WTC11 (cell line): ENCODE data around the gene FCMR. TPM values are rescaled to one million over a fixed set of nuclear protein-coding genes. Genes with fewer than 3 reads are reported as not detected.

Experiments
- ATAC-seq: fragments of 200-7000 bp; cut with Tn5 transposase; 2 replicates; pipeline ENCODE4 v1.10.0; 2021; ENCODE audit warnings: mild to moderate bottlenecking, moderate library complexity
- CTCF ChIA-PET: fragments of 300-600 bp; sonication (Branson Sonifier 250); formaldehyde crosslinking; loops from one replicate; lab custom pipeline; 2021; ENCODE audit warnings: antibody characterized with exemption; lab: Charles Lee
- POLR2A ChIA-PET: fragments of 350-600 bp; sonication (Branson Sonifier 250); formaldehyde crosslinking; loops from one replicate; lab custom pipeline; 2021; ENCODE audit warnings: antibody characterized with exemption; lab: Charles Lee
- DNase-seq: peaks from one replicate; pipeline ENCODE4 v3.0.0; 2021; ENCODE audit warnings: low spot score
- H3K27ac Mint-ChIP-seq: 2 replicates; pipeline ENCODE4 v1.8.0; 2021; ENCODE audit warnings: mixed read lengths
- H3K27me3 Mint-ChIP-seq: 2 replicates; pipeline ENCODE4 v1.8.0; 2021; ENCODE audit warnings: low read depth, mild to moderate bottlenecking, moderate library complexity, mixed read lengths
- H3K36me3 Mint-ChIP-seq: 2 replicates; pipeline ENCODE4 v1.8.0; 2021; ENCODE audit warnings: mixed read lengths
- H3K4me1 Mint-ChIP-seq: 2 replicates; pipeline ENCODE4 v1.8.0; 2022; ENCODE audit warnings: mixed read lengths
- H3K4me3 Mint-ChIP-seq: 2 replicates; pipeline ENCODE4 v1.8.0; 2021; ENCODE audit warnings: mild to moderate bottlenecking, moderate library complexity, mixed read lengths
- H3K9me3 Mint-ChIP-seq: 2 replicates; pipeline ENCODE4 v1.8.0; 2021; ENCODE audit warnings: mixed read lengths
- ATF3 ChIP-seq: sonication (generic); formaldehyde crosslinking; conservative IDR thresholded peaks from 2 replicates; pipeline ENCODE4 v1.8.1; 2022; ENCODE audit warnings: mild to moderate bottlenecking, missing genetic modification reagents
- CBFB ChIP-seq: sonication (generic); formaldehyde crosslinking; IDR thresholded peaks from 2 replicates; pipeline ENCODE4 v1.8.1; 2022; ENCODE audit warnings: mild to moderate bottlenecking, low read depth, missing genetic modification reagents
- CREB1 ChIP-seq: sonication (generic); formaldehyde crosslinking; IDR thresholded peaks from 2 replicates; pipeline ENCODE4 v1.8.0; 2023; ENCODE audit warnings: mild to moderate bottlenecking, missing genetic modification reagents
- ETV6 ChIP-seq: sonication (generic); formaldehyde crosslinking; IDR thresholded peaks from 2 replicates; pipeline ENCODE4 v1.8.1; 2022; ENCODE audit warnings: mild to moderate bottlenecking, missing genetic modification reagents
- FOXJ3 ChIP-seq: sonication (generic); formaldehyde crosslinking; IDR thresholded peaks from 2 replicates; pipeline ENCODE4 v1.9.0; 2021; ENCODE audit warnings: missing genetic modification reagents, mild to moderate bottlenecking, borderline replicate concordance
- HMGA2 ChIP-seq: fragments of 250-450 bp; sonication (Bioruptor Pico); IDR thresholded peaks from 2 replicates; pipeline ENCODE4 v1.4.0; 2021; ENCODE audit warnings: mild to moderate bottlenecking, moderate library complexity
- JUN ChIP-seq: sonication (generic); formaldehyde crosslinking; IDR thresholded peaks from 2 replicates; pipeline ENCODE4 v1.8.0; 2023; ENCODE audit warnings: mild to moderate bottlenecking, missing genetic modification reagents
- MYBL2 ChIP-seq: sonication (generic); formaldehyde crosslinking; IDR thresholded peaks from 2 replicates; pipeline ENCODE4 v1.8.1; 2023; ENCODE audit warnings: mild to moderate bottlenecking, moderate library complexity, missing genetic modification reagents
- NFATC4 ChIP-seq: fragments of 250-450 bp; sonication (Bioruptor Pico); IDR thresholded peaks from 2 replicates; pipeline ENCODE4 v1.9.0; 2021; ENCODE audit warnings: mild to moderate bottlenecking
- NR1H2 ChIP-seq: sonication (generic); formaldehyde crosslinking; IDR thresholded peaks from 2 replicates; pipeline ENCODE4 v1.9.0; 2021; ENCODE audit warnings: mild to moderate bottlenecking, moderate library complexity, missing genetic modification reagents
- ZNF219 ChIP-seq: sonication (generic); formaldehyde crosslinking; IDR thresholded peaks from 2 replicates; pipeline ENCODE4 v1.8.0; 2023; ENCODE audit warnings: missing genetic modification reagents, mild to moderate bottlenecking, borderline replicate concordance
- ZNF232 ChIP-seq: sonication (generic); formaldehyde crosslinking; IDR thresholded peaks from 2 replicates; pipeline ENCODE4 v1.8.0; 2022; ENCODE audit warnings: mild to moderate bottlenecking, missing genetic modification reagents
- ZNF317 ChIP-seq: sonication (generic); formaldehyde crosslinking; IDR thresholded peaks from 2 replicates; pipeline ENCODE4 v1.8.1; 2023; ENCODE audit warnings: low read depth, mild to moderate bottlenecking, moderate library complexity, missing genetic modification reagents, borderline replicate concordance
- ZNF423 ChIP-seq: fragments of 250-450 bp; sonication (Bioruptor Pico); IDR thresholded peaks from 2 replicates; pipeline ENCODE4 v2.1.2; 2022; ENCODE audit warnings: mild to moderate bottlenecking, moderate library complexity
- ZNF671 ChIP-seq: fragments of 250-450 bp; sonication (Bioruptor Pico); IDR thresholded peaks from 2 replicates; pipeline ENCODE4 v1.8.0; 2021; ENCODE audit warnings: mild to moderate bottlenecking
- ZSCAN18 ChIP-seq: fragments of 250-450 bp; sonication (Bioruptor Pico); IDR thresholded peaks from 2 replicates; pipeline ENCODE4 v2.1.2; 2022; ENCODE audit warnings: mild to moderate bottlenecking, moderate library complexity
- total RNA-seq: library from RNA; stranded (reverse); gene quantifications from 3 replicates; pipeline ENCODE4 v1.2.3, GENCODE V29; 2021
- TF ChIP-seq, protein P1 (sequence below): sonication (generic); formaldehyde crosslinking; IDR thresholded peaks from 2 replicates; pipeline ENCODE4 v1.8.0; 2022; ENCODE audit warnings: mild to moderate bottlenecking, missing genetic modification reagents
- TF ChIP-seq, protein P2 (sequence below): sonication (generic); formaldehyde crosslinking; IDR thresholded peaks from 2 replicates; pipeline ENCODE4 v1.8.1; 2022; ENCODE audit warnings: missing genetic modification reagents, borderline replicate concordance
- TF ChIP-seq, protein P3 (sequence below): sonication (generic); formaldehyde crosslinking; conservative IDR thresholded peaks from 2 replicates; pipeline ENCODE4 v1.8.1; 2023; ENCODE audit warnings: mild to moderate bottlenecking, low read depth, missing genetic modification reagents, moderate library complexity
- TF ChIP-seq, protein P4 (sequence below): sonication (generic); formaldehyde crosslinking; IDR thresholded peaks from 2 replicates; pipeline ENCODE4 v1.8.0; 2022; ENCODE audit warnings: missing genetic modification reagents

Gene FCMR
- total RNA-seq, 1 experiment from 2014 or later, result 1.0 TPM

GRCh38 chr1:206952171-206952570, 30.4 kb upstream of the FCMR start (continued):
- TF ChIP-seq NR1H2 (CRISPR knock-in tag) (no peak), ZNF423 (CRISPR knock-in tag) (no peak)
- TF ChIP-seq, protein P1, sequence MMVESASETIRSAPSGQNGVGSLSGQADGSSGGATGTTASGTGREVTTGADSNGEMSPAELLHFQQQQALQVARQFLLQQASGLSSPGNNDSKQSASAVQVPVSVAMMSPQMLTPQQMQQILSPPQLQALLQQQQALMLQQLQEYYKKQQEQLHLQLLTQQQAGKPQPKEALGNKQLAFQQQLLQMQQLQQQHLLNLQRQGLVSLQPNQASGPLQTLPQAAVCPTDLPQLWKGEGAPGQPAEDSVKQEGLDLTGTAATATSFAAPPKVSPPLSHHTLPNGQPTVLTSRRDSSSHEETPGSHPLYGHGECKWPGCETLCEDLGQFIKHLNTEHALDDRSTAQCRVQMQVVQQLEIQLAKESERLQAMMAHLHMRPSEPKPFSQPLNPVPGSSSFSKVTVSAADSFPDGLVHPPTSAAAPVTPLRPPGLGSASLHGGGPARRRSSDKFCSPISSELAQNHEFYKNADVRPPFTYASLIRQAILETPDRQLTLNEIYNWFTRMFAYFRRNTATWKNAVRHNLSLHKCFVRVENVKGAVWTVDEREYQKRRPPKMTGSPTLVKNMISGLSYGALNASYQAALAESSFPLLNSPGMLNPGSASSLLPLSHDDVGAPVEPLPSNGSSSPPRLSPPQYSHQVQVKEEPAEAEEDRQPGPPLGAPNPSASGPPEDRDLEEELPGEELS (CRISPR knock-in tag), result no peak
- TF ChIP-seq, all 79 proteins: peak for 0

DNA sequence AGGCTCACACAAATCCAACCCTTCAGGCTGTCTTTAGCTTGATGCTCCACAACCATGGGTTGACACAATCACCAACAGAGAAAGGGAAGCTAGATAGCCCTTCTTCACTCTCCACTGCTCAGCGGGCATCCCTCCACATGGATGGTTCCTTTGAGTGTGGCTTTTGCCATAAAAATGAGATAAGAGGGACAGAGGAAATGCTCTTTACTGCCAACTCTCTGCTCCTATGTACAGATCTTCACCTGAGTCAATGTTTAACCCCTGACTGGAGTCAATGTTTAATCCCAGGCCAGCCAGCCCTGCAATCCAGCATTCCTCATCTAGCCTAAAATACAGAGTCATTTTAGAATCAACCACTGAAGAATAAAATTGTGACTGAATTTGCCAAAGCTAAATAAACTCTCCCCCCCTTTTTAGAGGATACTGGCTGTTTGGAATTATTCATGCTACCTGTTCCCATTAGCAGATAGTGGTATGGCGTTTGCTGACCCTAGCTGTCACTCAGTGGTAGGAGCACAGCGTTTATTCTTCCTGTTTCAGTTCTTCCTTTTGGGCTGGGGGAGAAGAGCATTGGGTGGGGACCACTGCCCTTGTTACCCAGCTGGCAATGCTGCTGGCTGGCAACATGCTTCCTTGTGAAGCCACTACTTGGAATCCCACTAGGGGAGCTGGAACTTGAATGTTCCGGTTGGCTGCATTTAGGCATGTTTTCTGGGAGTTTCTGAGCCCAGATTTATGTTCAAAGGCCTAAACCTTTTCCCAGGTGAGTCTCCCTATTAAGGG, 29.8 kb upstream of the FCMR start:
- no peaks in the 10 kb centered on the region for H3K4me1 Mint-ChIP-seq
- no peaks in the 10 kb centered on the region for H3K36me3 Mint-ChIP-seq
- CTCF ChIA-PET, result interaction anchor here (1.2 to 2.3 kb wide), 4 partner anchors 16 to 39 kb away, joined by 3 to 9 read pairs (median 6); no protein-coding TSS in a partner anchor
- no peak overlapping the region for H3K4me3 Mint-ChIP-seq
- no peak overlapping the region for H3K27ac Mint-ChIP-seq
- ATAC-seq, result no peak
- H3K27me3 Mint-ChIP-seq, result peaks cover 4% of the 10 kb centered on the region
- no peak for TF ChIP-seq ZNF671 (CRISPR knock-in tag)
- TF ChIP-seq ATF3 (CRISPR knock-in tag), result no peak
- no peak for TF ChIP-seq ZNF317 (CRISPR knock-in tag)
- no peak for TF ChIP-seq JUN
- no peak for TF ChIP-seq FOXJ3 (CRISPR knock-in tag)
- TF ChIP-seq ETV6 (CRISPR knock-in tag), result no peak
- no peak for TF ChIP-seq ZNF219 (CRISPR knock-in tag)
- TF ChIP-seq CREB1 (CRISPR knock-in tag), result no peak
- TF ChIP-seq, protein P2, sequence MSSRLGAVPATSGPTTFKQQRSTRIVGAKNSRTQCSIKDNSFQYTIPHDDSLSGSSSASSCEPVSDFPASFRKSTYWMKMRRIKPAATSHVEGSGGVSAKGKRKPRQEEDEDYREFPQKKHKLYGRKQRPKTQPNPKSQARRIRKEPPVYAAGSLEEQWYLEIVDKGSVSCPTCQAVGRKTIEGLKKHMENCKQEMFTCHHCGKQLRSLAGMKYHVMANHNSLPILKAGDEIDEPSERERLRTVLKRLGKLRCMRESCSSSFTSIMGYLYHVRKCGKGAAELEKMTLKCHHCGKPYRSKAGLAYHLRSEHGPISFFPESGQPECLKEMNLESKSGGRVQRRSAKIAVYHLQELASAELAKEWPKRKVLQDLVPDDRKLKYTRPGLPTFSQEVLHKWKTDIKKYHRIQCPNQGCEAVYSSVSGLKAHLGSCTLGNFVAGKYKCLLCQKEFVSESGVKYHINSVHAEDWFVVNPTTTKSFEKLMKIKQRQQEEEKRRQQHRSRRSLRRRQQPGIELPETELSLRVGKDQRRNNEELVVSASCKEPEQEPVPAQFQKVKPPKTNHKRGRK (CRISPR knock-in tag), result no peak
- TF ChIP-seq CBFB (CRISPR knock-in tag), result no peak
- TF ChIP-seq ZNF232, result no peak
- TF ChIP-seq, protein P3, sequence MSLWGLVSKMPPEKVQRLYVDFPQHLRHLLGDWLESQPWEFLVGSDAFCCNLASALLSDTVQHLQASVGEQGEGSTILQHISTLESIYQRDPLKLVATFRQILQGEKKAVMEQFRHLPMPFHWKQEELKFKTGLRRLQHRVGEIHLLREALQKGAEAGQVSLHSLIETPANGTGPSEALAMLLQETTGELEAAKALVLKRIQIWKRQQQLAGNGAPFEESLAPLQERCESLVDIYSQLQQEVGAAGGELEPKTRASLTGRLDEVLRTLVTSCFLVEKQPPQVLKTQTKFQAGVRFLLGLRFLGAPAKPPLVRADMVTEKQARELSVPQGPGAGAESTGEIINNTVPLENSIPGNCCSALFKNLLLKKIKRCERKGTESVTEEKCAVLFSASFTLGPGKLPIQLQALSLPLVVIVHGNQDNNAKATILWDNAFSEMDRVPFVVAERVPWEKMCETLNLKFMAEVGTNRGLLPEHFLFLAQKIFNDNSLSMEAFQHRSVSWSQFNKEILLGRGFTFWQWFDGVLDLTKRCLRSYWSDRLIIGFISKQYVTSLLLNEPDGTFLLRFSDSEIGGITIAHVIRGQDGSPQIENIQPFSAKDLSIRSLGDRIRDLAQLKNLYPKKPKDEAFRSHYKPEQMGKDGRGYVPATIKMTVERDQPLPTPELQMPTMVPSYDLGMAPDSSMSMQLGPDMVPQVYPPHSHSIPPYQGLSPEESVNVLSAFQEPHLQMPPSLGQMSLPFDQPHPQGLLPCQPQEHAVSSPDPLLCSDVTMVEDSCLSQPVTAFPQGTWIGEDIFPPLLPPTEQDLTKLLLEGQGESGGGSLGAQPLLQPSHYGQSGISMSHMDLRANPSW, result no peak
- no peak for TF ChIP-seq MYBL2
- TF ChIP-seq ZSCAN18 (CRISPR knock-in tag), result no peak
- no peak for TF ChIP-seq HMGA2 (CRISPR knock-in tag)
- no peak for TF ChIP-seq NFATC4 (CRISPR knock-in tag)
- TF ChIP-seq, protein P4, sequence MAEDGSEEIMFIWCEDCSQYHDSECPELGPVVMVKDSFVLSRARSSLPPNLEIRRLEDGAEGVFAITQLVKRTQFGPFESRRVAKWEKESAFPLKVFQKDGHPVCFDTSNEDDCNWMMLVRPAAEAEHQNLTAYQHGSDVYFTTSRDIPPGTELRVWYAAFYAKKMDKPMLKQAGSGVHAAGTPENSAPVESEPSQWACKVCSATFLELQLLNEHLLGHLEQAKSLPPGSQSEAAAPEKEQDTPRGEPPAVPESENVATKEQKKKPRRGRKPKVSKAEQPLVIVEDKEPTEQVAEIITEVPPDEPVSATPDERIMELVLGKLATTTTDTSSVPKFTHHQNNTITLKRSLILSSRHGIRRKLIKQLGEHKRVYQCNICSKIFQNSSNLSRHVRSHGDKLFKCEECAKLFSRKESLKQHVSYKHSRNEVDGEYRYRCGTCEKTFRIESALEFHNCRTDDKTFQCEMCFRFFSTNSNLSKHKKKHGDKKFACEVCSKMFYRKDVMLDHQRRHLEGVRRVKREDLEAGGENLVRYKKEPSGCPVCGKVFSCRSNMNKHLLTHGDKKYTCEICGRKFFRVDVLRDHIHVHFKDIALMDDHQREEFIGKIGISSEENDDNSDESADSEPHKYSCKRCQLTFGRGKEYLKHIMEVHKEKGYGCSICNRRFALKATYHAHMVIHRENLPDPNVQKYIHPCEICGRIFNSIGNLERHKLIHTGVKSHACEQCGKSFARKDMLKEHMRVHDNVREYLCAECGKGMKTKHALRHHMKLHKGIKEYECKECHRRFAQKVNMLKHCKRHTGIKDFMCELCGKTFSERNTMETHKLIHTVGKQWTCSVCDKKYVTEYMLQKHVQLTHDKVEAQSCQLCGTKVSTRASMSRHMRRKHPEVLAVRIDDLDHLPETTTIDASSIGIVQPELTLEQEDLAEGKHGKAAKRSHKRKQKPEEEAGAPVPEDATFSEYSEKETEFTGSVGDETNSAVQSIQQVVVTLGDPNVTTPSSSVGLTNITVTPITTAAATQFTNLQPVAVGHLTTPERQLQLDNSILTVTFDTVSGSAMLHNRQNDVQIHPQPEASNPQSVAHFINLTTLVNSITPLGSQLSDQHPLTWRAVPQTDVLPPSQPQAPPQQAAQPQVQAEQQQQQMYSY, result no peak
- POLR2A ChIA-PET, result no interaction called here
- peaks cover 11% of the 10 kb centered on the region for H3K9me3 Mint-ChIP-seq
- DNase-seq, result no peak
